ENCODE data around the gene TSPAN5. TPM values are rescaled to one million over a fixed set of nuclear protein-coding genes. Genes with fewer than 3 reads are reported as not detected.

TSPAN5 gene
- total RNA-seq, 1 donor from 2014 or later: 1.4 TPM

DNA sequence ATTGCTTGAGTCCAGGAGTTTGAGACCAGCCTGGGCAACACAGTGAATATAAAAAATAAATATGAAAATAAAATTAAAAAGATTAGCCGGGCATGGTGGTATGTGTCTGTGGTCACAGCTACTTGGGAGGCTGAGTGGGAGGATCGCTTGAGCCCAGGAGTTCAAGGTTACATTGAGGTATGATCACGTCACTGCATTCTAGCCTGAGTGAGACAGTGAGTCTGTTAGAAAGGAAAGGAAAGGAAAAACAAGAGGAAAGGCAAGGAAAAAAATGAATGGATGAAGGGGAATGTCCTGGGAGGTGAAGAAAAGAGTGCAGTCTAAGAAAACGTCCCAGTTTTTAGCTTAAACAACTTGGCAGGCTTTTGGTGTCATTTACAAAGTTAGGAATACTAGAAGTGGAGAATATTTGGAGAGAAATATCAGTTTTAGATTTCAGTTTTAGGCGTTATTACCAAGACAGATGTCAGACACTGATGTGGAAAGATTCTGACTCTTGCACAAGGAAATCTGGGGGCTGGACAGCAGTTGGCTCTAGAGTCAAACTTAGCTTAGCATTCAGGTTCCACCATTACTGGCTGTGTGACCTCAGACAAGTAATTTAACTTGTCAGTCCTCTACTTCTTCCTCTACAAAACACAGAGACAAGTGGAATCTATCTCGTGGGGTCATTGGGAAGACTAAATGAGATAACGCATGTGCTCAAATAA lies 139.0 kb downstream of the TSPAN5 start:
- DNase-seq (ENCODE audit: low spot score): no peak

DNA sequence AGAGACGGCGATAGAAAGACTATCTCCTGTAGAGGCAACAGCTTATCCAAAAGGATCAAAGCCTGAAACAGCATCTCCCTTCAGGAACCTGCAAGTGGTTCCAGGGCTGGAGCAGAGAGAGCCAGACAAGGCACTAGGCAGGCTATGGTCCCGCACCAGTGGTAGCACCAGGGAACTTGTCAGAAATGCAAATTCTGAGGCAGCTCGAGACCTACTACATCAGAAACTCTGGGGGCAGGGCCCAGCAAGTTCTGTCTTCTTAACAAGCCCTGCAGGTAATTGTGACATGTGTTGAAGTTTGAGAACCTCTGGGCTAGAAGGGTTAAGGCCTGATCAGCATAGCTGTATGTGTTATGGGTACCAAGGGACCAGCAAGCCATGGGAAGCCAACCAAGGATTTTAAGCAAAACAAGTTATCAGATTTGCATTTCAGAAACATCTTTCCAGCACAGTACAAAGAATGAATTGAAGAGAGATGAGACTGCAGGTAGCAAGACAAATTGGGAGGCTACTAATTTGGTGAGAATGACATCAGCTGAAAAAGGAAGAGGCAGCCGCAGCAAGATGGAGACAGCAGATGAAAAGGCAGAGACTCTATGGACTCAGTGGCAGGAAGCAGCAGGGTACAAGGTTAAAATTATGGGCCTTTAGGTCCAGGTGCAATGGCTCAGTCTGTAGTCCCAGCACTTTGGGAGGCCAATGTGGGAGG lies 139.7 kb downstream of the TSPAN5 start:
- no peak for DNase-seq (ENCODE audit: low spot score)

DNA sequence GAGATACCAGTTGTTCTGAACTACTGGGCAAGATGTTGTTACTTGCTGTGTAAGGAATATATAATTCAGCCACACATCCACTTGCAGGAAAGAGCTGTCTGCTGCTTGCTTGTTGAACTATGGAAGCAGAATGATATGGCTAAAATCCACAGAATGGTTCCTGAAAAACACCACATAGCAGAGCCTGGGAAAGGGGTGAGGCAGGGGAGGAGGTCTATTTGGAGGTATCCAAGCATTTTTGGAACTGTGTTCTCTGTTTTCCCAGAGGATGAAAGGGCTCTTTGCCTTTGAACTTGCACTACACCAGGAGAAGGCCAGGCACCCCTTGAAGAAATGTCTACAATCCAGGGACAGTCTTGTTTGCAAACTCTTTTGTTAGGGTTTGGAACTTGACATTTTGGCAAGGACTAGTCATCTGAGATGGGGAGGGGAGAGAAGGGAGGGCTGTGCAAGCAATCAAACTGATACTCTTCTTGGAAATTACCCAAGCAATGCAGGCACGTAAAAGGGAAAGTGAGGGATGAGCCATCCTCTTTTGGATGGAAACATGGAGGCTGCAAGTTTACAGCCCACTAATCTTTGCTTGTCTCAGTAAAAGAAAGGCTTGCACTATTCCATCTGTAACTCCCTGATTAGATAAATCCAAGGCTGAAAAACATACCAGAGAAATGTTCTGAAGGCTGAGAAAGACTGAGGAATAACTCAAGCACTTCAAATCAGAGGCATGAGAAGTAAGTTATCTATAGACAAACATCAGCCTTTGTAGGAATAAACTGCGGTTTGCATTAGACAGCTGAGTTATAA lies 141.0 kb downstream of the TSPAN5 start:
- DNase-seq (ENCODE audit: low spot score): no peak

DNA sequence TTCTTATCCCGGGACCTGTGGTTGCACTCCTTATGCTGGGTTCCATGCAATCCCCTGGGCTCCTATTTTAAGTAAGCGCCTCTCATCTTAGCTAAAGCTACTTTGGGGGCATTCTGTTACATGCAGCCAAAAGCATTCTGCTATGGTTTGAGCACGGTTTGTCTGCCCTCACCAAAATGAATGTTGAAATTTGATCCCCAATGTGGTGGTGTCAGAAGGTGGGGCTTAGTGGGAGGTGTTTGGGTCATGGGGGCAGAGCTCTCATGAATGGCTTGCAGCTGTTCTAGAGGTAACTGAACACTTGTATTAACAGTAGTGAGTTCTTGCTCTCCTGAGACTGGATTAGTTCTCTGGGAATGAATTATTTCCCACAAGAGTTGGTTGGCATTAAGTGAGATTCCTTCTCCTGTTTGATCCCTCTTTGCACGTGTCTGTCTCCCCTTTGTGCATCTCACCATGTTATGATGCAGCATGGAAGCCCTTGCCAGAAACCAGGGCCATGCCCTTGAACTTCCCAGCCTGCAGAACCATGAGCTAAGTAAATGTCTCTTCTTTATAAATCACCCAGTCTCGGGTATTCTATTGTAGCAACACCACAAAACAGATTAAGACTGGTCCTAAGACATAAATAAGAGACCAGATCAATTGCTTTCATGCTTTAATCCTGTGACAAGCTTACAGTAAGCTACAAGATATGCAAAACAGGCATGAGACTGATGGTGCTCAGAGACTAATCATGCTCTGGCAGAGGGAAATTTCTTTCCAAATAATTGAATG lies 141.8 kb downstream of the TSPAN5 start:
- no peak for DNase-seq (ENCODE audit: low spot score)

DNA sequence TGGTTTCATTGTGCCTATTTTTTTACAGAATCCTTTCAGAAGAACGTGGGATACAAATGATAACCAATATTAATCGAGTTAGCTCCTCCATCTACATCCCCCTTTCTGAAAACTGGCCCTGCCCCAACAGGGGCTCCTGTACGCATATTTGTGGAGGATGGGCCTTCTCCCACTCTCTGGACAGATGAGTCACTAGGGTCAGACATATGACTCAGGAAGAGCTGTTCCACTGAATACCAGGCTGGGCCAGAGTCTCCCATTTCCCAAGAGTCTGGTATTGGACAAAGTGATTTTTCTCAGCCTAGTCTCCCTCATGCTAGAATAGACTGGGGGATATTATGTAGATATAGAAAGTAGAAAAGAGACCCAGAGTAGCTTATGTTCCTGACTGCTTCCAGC lies 142.4 kb downstream of the TSPAN5 start:
- DNase-seq (ENCODE audit: low spot score): no peak

DNA sequence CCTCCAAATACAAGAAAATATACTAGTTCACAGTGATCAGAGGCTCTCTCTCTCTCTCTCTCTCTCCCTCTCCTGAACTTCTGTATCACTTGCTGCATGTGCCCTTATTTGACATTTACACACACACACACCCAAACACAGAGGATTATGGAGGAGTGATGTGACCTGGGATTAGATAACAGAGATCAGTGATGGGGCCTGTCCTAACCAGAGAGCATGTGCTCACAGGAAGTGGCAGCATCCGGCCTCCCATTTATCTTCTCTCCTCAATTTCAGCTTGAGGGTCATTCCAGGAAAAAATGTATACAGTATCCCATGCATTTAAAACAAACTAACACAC lies 143.0 kb downstream of the TSPAN5 start:
- DNase-seq (ENCODE audit: low spot score): no peak

DNA sequence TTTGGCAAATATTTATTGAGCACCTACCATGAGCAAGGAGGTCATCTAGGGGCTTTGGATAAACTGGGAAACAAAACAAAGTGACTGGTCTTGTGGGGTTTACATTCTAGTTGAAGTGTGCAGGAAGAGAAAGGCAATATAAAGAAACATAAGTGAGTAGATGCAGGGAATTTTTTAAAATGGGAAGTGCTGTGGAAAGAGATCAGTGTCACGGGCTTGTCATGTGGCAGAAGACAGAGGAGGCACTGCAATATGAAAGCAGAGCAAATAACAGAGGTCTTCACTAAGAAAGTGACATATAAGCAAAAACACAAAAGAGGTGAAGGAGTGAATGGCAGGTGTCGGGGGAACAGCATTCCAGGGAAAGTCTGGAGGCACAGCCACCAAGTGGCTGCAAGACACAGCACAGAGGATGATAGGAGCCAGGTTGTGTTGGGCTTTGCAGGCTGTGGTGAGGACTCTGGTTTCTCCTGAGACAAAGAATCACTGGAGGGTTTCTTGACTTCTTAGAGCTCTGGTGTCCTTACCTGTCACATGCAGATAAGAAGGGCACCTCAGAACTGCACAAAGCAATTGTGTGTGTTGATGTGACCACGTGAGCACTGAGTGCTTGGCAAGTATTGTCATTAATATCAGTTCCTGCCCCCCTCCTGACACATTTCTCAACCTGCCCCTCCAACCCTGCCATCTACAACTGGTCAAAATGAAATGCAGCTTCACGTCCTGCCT lies 143.5 kb downstream of the TSPAN5 start:
- DNase-seq (ENCODE audit: low spot score): no peak

DNA sequence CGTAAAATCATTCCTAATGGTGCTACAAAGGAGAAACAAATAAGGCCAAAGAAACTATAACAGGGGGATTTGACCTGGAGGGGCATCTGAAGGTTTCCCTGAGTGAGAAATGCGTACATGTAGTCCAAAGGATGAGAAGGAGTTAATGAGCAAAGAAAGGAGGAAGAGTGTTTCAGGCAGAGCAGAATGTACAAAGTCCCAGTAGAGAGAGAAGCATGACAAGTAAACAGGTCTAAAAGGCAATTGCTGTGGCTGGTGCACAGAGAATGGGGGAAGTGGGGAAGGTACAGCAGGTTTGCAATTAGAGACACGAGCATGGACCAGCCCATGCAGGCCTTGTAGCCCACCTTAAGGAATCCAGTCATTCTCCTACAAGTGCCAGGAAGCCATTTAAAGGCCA lies 145.5 kb downstream of the TSPAN5 start:
- no peak for DNase-seq (ENCODE audit: low spot score)

DNA sequence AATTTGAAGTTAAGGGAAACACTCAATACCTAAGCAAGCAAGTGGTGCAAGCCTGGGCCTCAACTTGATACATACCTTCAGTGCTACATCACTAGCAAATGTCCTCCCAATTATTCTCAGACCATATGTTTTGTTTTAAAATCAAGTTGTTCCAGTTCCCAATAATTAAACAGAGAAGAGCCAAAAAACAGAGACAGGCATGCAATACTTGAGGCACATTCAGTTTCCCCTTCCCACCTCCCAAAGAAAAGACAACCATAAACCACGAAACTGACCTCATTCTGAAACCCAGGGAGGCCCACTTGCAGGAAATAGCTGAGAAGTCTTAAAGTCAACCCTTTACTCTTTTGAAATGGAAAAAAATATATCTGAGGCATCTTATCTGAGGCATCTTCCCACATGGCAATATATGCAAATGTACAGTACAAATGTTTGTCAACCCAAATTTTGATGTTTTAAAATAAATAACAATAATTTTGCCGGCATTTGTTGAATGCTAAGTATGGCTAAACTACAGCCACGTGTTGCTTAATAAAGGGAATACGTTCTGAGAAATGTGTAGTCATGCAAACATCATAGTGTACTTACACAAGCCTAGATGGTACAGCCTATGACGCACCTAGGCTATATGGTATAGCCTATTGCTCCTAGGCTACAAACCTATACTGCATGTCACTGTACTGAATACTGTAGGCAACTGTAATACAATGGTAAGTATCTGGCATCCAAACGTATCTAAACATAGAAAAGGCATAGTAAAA lies 147.5 kb downstream of the TSPAN5 start:
- DNase-seq (ENCODE audit: low spot score): no peak

DNA sequence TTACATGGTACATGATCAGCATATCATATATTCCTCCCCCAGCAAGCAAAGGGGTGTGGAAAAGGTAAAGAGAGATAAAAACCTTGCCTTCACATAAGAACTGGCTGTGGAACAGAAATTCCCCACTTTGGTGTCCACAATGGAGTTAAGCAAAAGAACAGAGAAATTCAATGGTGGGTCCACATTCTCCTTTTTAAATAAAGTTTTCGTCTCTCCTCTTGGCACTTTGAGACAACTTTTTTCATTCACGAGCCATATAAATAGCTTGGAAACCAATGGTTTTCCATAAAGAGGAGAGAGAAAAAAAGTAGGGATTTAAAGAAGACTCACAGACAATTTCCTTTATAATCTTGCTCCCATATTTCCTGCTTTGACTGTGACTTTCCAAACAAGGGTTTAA lies 148.1 kb downstream of the TSPAN5 start:
- no peak for DNase-seq (ENCODE audit: low spot score)

DNA sequence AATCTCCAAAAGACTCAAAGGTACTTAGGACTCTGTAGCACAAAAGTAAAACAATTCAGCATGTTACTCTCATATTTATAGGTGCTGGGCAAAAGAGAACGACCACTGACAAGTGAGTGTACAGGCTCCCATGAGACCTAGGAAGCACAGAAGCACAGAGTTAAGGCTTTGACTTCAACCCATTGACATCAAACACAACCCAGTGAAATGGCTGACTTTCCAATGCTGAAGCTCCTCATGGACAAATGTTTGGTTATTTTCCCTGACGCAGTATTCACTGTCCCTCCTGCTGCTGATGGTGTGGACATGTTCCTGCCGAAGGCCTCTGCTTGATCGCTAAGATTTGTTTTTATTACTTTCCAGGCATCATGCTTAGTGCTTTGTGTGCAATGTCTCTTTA lies 148.7 kb downstream of the TSPAN5 start:
- DNase-seq (ENCODE audit: low spot score): no peak

DNA sequence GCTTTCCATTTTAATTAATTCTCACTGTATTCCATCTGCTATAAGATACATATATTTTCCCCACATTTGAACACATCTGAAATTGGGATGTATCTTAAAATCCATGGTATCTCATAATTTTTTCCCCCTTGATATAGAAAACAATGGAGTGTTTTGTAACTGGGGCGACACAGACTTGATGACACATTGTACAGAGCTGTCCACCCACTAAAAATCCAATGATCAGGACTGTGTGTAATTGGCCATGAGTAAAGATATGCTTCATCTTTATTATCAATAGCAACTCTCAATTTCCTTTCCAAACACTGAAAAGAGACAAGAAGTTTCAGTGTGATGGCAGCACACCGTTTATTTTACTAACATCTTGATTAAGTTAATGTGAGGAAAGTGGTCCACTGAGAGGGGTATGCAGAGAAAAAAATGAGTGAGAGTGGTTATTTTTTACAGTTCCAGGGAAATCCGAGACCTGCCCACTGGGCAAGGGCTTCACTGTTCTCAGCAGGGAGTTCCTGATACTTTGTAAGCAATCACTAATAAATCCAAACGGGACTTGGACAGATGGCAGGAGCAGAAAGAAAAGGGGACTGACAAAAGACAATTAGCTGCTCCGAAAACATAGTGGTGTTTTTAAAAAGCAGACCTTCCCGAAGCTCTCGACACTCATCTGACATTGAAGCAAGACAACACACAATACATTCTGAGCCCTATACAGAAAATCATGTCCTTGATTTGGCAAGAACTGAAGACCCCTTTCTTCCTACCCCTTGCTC lies 149.4 kb downstream of the TSPAN5 start:
- DNase-seq (ENCODE audit: low spot score): no peak

DNA sequence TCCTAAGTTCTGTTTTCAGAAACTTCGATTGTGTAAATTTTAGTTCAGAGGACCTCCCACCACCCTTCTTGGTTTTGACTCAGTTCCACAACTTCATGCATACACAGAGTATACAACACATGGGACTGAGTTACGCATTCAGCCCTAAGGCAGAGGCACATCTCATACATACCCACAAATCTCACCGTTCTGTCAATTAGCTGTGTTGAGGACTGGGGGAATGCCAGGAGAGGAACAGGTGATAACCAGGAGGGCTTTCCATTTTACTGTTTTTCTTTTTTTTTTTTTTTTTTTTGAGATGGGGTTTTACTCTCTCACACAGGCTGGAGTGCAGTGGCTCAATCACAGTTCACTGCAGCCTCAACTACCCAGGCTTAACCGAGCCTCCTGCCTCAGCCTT lies 150.2 kb downstream of the TSPAN5 start:
- DNase-seq (ENCODE audit: low spot score): no peak

DNA sequence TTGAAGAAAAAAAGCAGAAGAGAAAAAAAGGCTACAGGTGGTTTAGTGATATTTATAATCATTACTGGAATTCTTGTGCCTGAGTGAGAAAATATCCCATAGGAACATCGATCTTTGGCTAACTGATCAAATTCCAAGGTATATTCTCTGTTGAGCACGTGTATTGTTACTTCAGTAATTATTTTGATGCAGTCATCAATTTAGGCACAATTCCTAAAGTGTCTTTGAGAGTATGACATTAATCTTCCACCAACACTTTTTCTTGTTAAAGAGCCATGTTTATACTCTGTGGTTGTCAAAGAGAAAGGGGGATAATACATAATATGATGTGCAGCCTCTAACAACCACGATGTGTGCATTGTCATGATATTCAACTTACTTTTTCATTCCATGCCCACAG lies 151.1 kb downstream of the TSPAN5 start:
- no peak for DNase-seq (ENCODE audit: low spot score)

DNA sequence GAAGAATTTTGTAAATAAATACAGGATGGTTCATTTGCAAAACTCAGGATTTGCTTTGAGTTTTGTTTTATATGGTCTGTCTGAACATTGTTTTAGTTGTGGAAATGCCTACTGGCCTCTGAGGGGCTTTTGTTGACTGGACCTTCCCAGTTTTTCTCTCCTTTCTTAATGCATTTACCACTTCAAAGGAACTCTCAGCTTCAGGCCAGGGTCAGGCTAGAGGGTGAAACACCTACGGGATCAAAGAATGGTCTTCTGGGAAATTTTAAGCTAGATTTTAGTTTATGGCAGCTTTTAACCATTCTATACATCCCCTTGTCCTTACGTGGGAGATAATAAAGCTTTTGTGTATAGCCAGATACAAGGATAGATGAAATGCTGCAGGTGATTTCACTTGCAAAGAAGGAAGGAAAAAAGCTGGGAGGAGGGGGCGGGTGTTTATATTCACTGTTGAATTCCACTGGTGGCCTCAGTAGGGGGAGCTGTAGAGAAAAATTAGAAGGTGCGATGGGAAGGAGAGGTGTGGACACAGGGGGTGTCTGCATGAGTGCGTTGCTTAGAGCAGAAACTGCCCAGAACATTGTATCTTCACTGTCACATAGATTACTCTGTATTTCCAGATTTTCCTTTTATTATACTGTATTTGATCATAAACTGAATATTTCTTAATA lies 151.8 kb downstream of the TSPAN5 start:
- DNase-seq (ENCODE audit: low spot score): no peak

DNA sequence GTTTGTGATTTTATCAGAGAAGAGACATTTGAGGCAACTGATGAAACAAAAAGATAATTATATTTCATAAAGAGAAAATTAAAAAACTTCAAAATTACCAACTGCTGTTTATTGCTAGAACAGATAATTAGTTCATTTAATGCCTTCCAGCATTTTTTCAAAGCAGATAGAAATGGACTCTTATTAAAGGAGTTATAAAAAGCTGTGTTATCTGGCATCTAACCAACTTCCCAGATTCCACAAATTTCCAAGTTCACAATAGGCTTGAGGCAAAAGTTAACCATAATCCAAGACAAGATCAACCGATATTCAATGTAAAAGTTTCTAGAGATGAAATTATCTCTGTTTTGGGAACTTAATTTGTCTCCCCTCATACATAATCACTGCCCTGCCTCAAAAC lies 152.4 kb downstream of the TSPAN5 start:
- DNase-seq (ENCODE audit: low spot score): no peak

DNA sequence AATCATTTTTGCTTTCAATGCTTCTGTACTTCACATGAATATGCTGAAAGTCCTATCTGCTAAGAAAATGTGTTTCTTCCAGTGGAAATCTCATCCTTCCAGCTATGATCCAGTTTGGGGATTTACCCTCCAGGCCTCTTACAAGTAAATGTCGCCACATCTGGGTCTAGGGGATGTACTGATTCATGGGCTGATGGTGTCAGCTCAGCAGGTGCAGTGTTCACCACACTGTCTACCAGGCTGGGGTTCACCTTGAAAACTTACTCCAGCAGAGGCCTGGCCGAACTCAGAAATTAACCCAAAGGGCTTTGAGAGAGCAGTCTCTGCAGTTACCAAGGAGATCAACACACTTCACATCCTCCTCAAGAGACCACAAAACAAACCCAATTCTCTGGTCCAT lies 154.3 kb downstream of the TSPAN5 start:
- no peak for DNase-seq (ENCODE audit: low spot score)

DNA sequence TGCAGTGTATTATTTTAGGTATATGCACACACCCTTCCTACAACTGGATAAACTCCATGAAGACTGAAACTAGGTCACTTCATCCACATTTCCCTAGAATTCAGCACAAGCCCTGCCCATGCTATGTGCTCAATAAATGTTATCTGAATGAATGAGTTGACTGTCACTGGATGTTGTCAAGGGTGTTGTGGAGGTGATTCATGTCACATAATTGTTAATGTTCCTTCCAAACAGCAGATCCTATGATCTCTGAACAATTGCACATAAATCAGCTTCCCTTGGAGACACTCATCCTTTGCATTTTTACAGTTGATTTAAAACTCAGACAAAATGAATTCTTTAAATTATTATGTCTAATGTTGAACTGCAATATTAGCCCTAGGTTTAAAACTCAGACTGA lies 154.7 kb downstream of the TSPAN5 start:
- no peak for DNase-seq (ENCODE audit: low spot score)

DNA sequence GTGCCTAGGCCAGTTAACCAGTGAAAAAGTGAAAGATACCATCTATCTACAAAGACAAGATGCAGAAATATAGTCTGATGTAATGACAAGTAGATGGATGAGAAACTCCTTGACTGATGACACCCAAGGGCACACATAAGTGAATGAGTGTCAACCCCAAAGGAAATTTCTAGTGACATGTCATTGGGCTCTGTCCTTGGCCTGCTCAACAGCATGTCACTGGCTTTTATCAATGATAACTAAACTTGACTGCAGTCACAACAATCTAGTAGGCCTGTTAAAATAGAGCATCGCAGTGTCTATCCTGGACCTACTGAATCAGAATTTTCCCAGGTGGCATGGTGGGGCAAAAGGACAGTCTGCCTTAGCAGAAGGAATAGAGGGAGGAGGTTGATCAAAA lies 155.8 kb downstream of the TSPAN5 start:
- no peak for DNase-seq (ENCODE audit: low spot score)
